ENCODE data around the gene ODF4.

Gene ODF4

GRCh38 chr17:8380049-8380448 lies 40.4 kb downstream of the ODF4 start:
- Histone ChIP-seq H3K4me1 (ENCODE audit: insufficient read depth, low read length) (peaks cover 77% of the 10 kb centered on the region), H3K4me2 (ENCODE audit: insufficient read depth, low read length) (peak overlapping the region; percentile 91; the same call in 1 of the 2 replicates), H3K9me3 (ENCODE audit: insufficient read depth, low read length, severe bottlenecking) (no peaks in the 10 kb centered on the region), H3K27ac (ENCODE audit: low read length) (no peak overlapping the region), H3K79me2 (ENCODE audit: insufficient read depth, low read length) (peaks cover 71% of the 10 kb centered on the region), H3K4me3 (ENCODE audit: low read depth in 1 of 2, low read length in 2 of 2) (peak overlapping the region in 1 of 2 experiments; percentile 3; a peak in 1 of 4 replicates), H4K20me1 (ENCODE audit: insufficient read depth, low read length) (peaks cover 35% of the 10 kb centered on the region), H2AFZ (ENCODE audit: low read depth, low read length) (no peak overlapping the region), H3K36me3 (ENCODE audit: insufficient read depth, low read length) (peaks cover 56% of the 10 kb centered on the region), H3K9ac (ENCODE audit: low read depth, low read length) (peak overlapping the region; percentile 19; the same call in 1 of the 2 replicates), H3K27me3 (ENCODE audit: insufficient read depth, low read length, poor library complexity) (no peaks in the 10 kb centered on the region)
- ATAC-seq (ENCODE audit: insufficient read depth, low read depth) (no peak), DNase-seq (no peak)
- no peak for TF ChIP-seq EZH2 (IDR thresholded peaks at IDR 0.05; ENCODE audit: borderline replicate concordance, low read depth, low read length, severe bottlenecking)
- TF ChIP-seq, protein P1, sequence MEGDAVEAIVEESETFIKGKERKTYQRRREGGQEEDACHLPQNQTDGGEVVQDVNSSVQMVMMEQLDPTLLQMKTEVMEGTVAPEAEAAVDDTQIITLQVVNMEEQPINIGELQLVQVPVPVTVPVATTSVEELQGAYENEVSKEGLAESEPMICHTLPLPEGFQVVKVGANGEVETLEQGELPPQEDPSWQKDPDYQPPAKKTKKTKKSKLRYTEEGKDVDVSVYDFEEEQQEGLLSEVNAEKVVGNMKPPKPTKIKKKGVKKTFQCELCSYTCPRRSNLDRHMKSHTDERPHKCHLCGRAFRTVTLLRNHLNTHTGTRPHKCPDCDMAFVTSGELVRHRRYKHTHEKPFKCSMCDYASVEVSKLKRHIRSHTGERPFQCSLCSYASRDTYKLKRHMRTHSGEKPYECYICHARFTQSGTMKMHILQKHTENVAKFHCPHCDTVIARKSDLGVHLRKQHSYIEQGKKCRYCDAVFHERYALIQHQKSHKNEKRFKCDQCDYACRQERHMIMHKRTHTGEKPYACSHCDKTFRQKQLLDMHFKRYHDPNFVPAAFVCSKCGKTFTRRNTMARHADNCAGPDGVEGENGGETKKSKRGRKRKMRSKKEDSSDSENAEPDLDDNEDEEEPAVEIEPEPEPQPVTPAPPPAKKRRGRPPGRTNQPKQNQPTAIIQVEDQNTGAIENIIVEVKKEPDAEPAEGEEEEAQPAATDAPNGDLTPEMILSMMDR (IDR thresholded peaks at IDR 0.05; ENCODE audit: borderline replicate concordance, extremely low read depth, low read length, poor library complexity, severe bottlenecking): no peak

DNA sequence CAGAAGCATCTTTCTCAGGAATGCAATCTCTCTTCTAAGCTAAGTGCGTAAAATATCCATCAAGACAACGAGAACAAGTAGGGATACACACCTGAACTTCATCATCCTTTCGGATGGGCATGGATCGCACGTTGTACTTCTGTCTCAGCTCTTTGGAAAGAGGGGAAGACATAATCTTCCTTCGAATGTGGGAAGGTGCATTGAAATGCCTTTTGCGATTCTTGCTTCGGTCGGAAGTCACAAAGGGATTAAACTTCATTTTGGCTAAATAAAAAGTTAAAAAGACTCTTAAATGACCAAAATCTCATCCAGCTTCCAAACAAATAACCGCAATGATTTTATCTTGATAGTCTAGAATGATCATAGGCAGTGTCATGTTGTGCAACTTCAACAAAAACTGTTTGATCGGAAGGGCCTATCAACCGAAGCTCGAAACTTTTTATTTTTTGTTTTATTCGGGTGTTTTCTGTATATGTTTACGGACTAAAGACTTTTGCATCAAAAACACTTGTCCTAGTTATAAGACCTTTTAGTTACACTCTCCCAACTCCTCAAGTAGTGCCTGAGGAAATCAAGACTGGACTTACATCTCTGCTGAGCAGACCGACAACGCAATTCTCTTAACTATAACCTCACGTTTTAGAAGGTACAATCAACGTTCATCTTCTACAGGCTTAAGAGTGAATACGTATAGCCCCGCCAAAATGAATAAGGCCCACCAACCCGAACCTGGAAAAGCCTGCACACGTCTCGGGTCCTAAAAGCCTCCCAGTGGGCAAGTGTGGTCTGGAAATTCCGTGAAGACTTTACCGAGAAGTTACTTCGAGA lies 42.6 kb downstream of the ODF4 start:
- Histone ChIP-seq H3K4me3 (ENCODE audit: low read depth in 1 of 2, low read length in 2 of 2) (peak overlapping the region; percentile 94 to 97), H3K9me3 (ENCODE audit: insufficient read depth, low read length, severe bottlenecking) (no peaks in the 10 kb centered on the region), H3K27me3 (ENCODE audit: insufficient read depth, low read length, poor library complexity) (no peaks in the 10 kb centered on the region), H3K4me2 (ENCODE audit: insufficient read depth, low read length) (peak overlapping the region; percentile 91), H3K79me2 (ENCODE audit: insufficient read depth, low read length) (peaks cover 61% of the 10 kb centered on the region), H3K27ac (ENCODE audit: low read length) (peak overlapping the region; percentile 77), H2AFZ (ENCODE audit: low read depth, low read length) (peak overlapping the region; percentile 86), H3K36me3 (ENCODE audit: insufficient read depth, low read length) (peaks cover 49% of the 10 kb centered on the region), H3K9ac (ENCODE audit: low read depth, low read length) (peak overlapping the region; percentile 75), H3K4me1 (ENCODE audit: insufficient read depth, low read length) (peaks cover 76% of the 10 kb centered on the region), H4K20me1 (ENCODE audit: insufficient read depth, low read length) (peaks cover 32% of the 10 kb centered on the region)
- TF ChIP-seq, protein P1 (IDR thresholded peaks at IDR 0.05; ENCODE audit: borderline replicate concordance, extremely low read depth, low read length, poor library complexity, severe bottlenecking): no peak
- no peak for TF ChIP-seq EZH2 (IDR thresholded peaks at IDR 0.05; ENCODE audit: borderline replicate concordance, low read depth, low read length, severe bottlenecking)
- DNase-seq (no peak), ATAC-seq (ENCODE audit: insufficient read depth, low read depth) (no peak)

GRCh38 chr17:8382880-8383142 lies 43.2 kb downstream of the ODF4 start:
- peak overlapping the region; percentile 94 to 97 for H3K4me3 ChIP-seq (ENCODE audit: low read depth in 1 of 2, low read length in 2 of 2)
- peaks cover 44% of the 10 kb centered on the region for H3K36me3 ChIP-seq (ENCODE audit: insufficient read depth, low read length)
- DNase-seq (no peak), ATAC-seq (ENCODE audit: insufficient read depth, low read depth) (no peak)
- peak overlapping the region; percentile 86 for H2AFZ ChIP-seq (ENCODE audit: low read depth, low read length)
- H3K4me1 ChIP-seq (ENCODE audit: insufficient read depth, low read length): peaks cover 70% of the 10 kb centered on the region
- peak overlapping the region; percentile 75 for H3K9ac ChIP-seq (ENCODE audit: low read depth, low read length)
- peak overlapping the region; percentile 91 for H3K4me2 ChIP-seq (ENCODE audit: insufficient read depth, low read length)
- no peaks in the 10 kb centered on the region for H3K9me3 ChIP-seq (ENCODE audit: insufficient read depth, low read length, severe bottlenecking)
- no peak for TF ChIP-seq EZH2 (IDR thresholded peaks at IDR 0.05; ENCODE audit: borderline replicate concordance, low read depth, low read length, severe bottlenecking)
- TF ChIP-seq, protein P1 (IDR thresholded peaks at IDR 0.05; ENCODE audit: borderline replicate concordance, extremely low read depth, low read length, poor library complexity, severe bottlenecking): no peak
- peaks cover 61% of the 10 kb centered on the region for H3K79me2 ChIP-seq (ENCODE audit: insufficient read depth, low read length)
- H4K20me1 ChIP-seq (ENCODE audit: insufficient read depth, low read length): peaks cover 32% of the 10 kb centered on the region
- H3K27ac ChIP-seq (ENCODE audit: low read length): peak overlapping the region; percentile 77
- H3K27me3 ChIP-seq (ENCODE audit: insufficient read depth, low read length, poor library complexity): no peaks in the 10 kb centered on the region

All from DND-41 (cell line).